Measurements from ENCODE around the gene TCEANC2.
"Not testable (repeated sequence)": the region's sequence is repeated elsewhere in the genome, so short reads cannot be mapped to it uniquely, and the experiment has no call there.

Gene TCEANC2

GRCh38 chr1:54028306-54029251 lies 24.8 kb upstream of the TCEANC2 start:
- DNase-seq = no peak

- DNase-seq = peak; percentile 25
These were observed 15.9 kb upstream of the TCEANC2 start for GRCh38 chr1:54037476-54037875.

GRCh38 chr1:54041806-54042205 lies 11.6 kb upstream of the TCEANC2 start:
- no peak for DNase-seq

GRCh38 chr1:54045496-54045895 lies 7.9 kb upstream of the TCEANC2 start:
- no peak for DNase-seq

GRCh38 chr1:54046671-54047383 lies 6.6 kb upstream of the TCEANC2 start:
- no peak for DNase-seq

GRCh38 chr1:54047384-54048305 lies 5.8 kb upstream of the TCEANC2 start:
- DNase-seq = no peak

GRCh38 chr1:54050435-54050834 lies 3.0 kb upstream of the TCEANC2 start:
- DNase-seq = not testable (repeated sequence)

GRCh38 chr1:54051933-54052430 lies 1.4 kb upstream of the TCEANC2 start:
- DNase-seq = no peak

GRCh38 chr1:54052431-54052933 lies 926 bp upstream of the TCEANC2 start:
- DNase-seq = peak; percentile 65

GRCh38 chr1:54053745-54054437 lies 483 bp downstream of the TCEANC2 start:
- peak; percentile 41 for DNase-seq

GRCh38 chr1:54054438-54054749 lies 986 bp downstream of the TCEANC2 start:
- peak; percentile 65 for DNase-seq

- no peak for DNase-seq
These were observed 10.9 kb downstream of the TCEANC2 start for GRCh38 chr1:54064299-54064698.

- no peak for DNase-seq
These were observed 16.4 kb downstream of the TCEANC2 start for GRCh38 chr1:54069791-54070170.

- peak; percentile 83 for DNase-seq
These were observed 16.9 kb downstream of the TCEANC2 start for GRCh38 chr1:54070171-54070837.

- no peak for DNase-seq
These were observed 24.0 kb downstream of the TCEANC2 start for GRCh38 chr1:54077359-54077758.

GRCh38 chr1:54080598-54081049 lies 27.2 kb downstream of the TCEANC2 start:
- no peak for DNase-seq

- DNase-seq = peak; percentile 80
These were observed 28.2 kb downstream of the TCEANC2 start for GRCh38 chr1:54081306-54082270.

GRCh38 chr1:54084794-54085193 lies 31.4 kb downstream of the TCEANC2 start:
- DNase-seq = no peak

- DNase-seq = no peak
These were observed 33.3 kb downstream of the TCEANC2 start for GRCh38 chr1:54086754-54087153.

- no peak for DNase-seq
These were observed 35.0 kb downstream of the TCEANC2 start for GRCh38 chr1:54088385-54088784.

Data from hematopoietic multipotent progenitor cell treated with erythropoietin and hydrocortisone succinate and interleukin-3 and kit ligand, for 8 days (in vitro differentiated cells).